ENCODE results near the gene C5orf63. TPM values are rescaled to one million over a fixed set of nuclear protein-coding genes. Genes with fewer than 3 reads are reported as not detected.

C5orf63 gene
- total and polyA plus RNA-seq, 2 of the 13 experiments (the other 11 are each of a cell fraction or from before 2014, with no cell fraction given), result 7.9 to 8.8 TPM

GRCh38 chr5:127072861-127073846, at the start of gene C5orf63 (continued):
- TF ChIP-seq PRDM10 (CRISPR knock-in tag; IDR thresholded peaks at IDR 0.05; ENCODE audit: low read depth) (no peak), SALL1 (CRISPR knock-in tag; IDR thresholded peaks at IDR 0.05) (peak; percentile 90), SKIL (CRISPR knock-in tag; IDR thresholded peaks at IDR 0.05; ENCODE audit: borderline replicate concordance) (no peak), ZBTB2 (CRISPR knock-in tag; IDR thresholded peaks at IDR 0.05; ENCODE audit: low read depth) (peak; percentile 52; the same call in 1 of the 2 replicates), ZBTB37 (CRISPR knock-in tag; IDR thresholded peaks at IDR 0.05) (0 out of 2 replicates have a peak, but pooled peaks have one; percentile 50), PHB2 (IDR thresholded peaks at IDR 0.05; ENCODE audit: partially characterized antibody) (no peak), E2F1 (CRISPR knock-in tag; IDR thresholded peaks at IDR 0.05) (peak; percentile 63; the same call in 1 of the 2 replicates), ATF2 (CRISPR knock-in tag; IDR thresholded peaks at IDR 0.05) (peak; percentile 33; the same call in 1 of the 2 replicates), ZMYM4 (CRISPR knock-in tag; IDR thresholded peaks at IDR 0.05) (peak; percentile 85), ZSCAN20 (CRISPR knock-in tag; IDR thresholded peaks at IDR 0.05; ENCODE audit: borderline replicate concordance) (no peak), TIGD3 (CRISPR knock-in tag; IDR thresholded peaks at IDR 0.05; ENCODE audit: borderline replicate concordance) (no peak), ZNF160 (CRISPR knock-in tag; IDR thresholded peaks at IDR 0.05) (0 out of 2 replicates have a peak, but pooled peaks have one; percentile 32), DNMT3B (CRISPR knock-in tag; conservative IDR thresholded peaks at IDR 0.05) (no peak)
